GM23338 (cell line): ENCODE results near the gene CNNM1. TPM values are rescaled to one million over a fixed set of nuclear protein-coding genes. Genes with fewer than 3 reads are reported as not detected.

Experiments used
- ATAC-seq: fragments of 200-7000 bp; cut with Tn5 transposase; 3 replicates; pipeline ENCODE4 v1.9.1; 2020
- DNase-seq: peaks from one replicate; pipeline ENCODE4 v3.0.0-alpha.2; 2015; ENCODE audit warnings: low spot score
- H2AFZ ChIP-seq: fragments of 200-600 bp; sonication (generic); 2 replicates; pipeline ENCODE4 v1.8.0; 2016; ENCODE audit warnings: antibody characterized with exemption, mild to moderate bottlenecking, moderate library complexity
- H3F3A ChIP-seq: fragments of 200-600 bp; sonication (generic); replicated peaks from 2 replicates; pipeline ENCODE4 v1.8.0; 2017; ENCODE audit warnings: antibody characterized with exemption, mixed run types, low read depth
- H3K27ac ChIP-seq: fragments of 200-600 bp; sonication (generic); 2 replicates; pipeline ENCODE4 v1.6.1; 2016; ENCODE audit warnings: low read depth
- H3K27me3 ChIP-seq: fragments of 200-600 bp; sonication (generic); 2 replicates; pipeline ENCODE4 v1.8.0; 2016; ENCODE audit warnings: mild to moderate bottlenecking, mixed run types, moderate library complexity; ENCODE audit not compliant: insufficient read depth
- H3K36me3 ChIP-seq: fragments of 200-600 bp; sonication (generic); 2 replicates; pipeline ENCODE4 v1.8.0; 2016; ENCODE audit warnings: mild to moderate bottlenecking; ENCODE audit not compliant: insufficient read depth
- H3K4me1 ChIP-seq: fragments of 200-600 bp; sonication (generic); 2 replicates; pipeline ENCODE4 v1.8.0; 2016; ENCODE audit warnings: mild to moderate bottlenecking, moderate library complexity; ENCODE audit not compliant: insufficient read depth
- H3K4me2 ChIP-seq: fragments of 200-600 bp; sonication (generic); 2 replicates; pipeline ENCODE4 v1.7.1; 2017; ENCODE audit warnings: mixed run types
- H3K4me3 ChIP-seq: fragments of 200-600 bp; sonication (generic); 2 replicates; pipeline ENCODE4 v1.6.1; 2016; ENCODE audit warnings: mixed run types
- H3K79me2 ChIP-seq: fragments of 200-600 bp; sonication (generic); replicated peaks from 2 replicates; pipeline ENCODE4 v1.8.0; 2017; ENCODE audit warnings: mild to moderate bottlenecking; ENCODE audit not compliant: insufficient read depth
- H3K9me2 ChIP-seq: fragments of 200-600 bp; sonication (generic); 2 replicates; pipeline ENCODE4 v1.8.0; 2017; ENCODE audit not compliant: insufficient read depth
- H4K20me1 ChIP-seq: fragments of 200-600 bp; sonication (generic); replicated peaks from 2 replicates; pipeline ENCODE4 v1.8.0; 2017; ENCODE audit warnings: mild to moderate bottlenecking; ENCODE audit not compliant: insufficient read depth
- H3K27ac Mint-ChIP-seq: 2 replicates; pipeline ENCODE4 v1.8.0; 2020; ENCODE audit warnings: inconsistent platforms, mild to moderate bottlenecking, moderate library complexity, mixed read lengths
- H3K27me3 Mint-ChIP-seq: 3 replicates; pipeline ENCODE4 v1.8.0; 2022; ENCODE audit warnings: low read depth, mild to moderate bottlenecking, moderate library complexity, mixed read lengths, inconsistent platforms; ENCODE audit not compliant: insufficient read depth, poor library complexity
- H3K36me3 Mint-ChIP-seq: 3 replicates; pipeline ENCODE4 v1.8.0; 2021; ENCODE audit warnings: low read depth, mild to moderate bottlenecking, inconsistent platforms, moderate library complexity, mixed read lengths
- H3K4me1 Mint-ChIP-seq: 3 replicates; pipeline ENCODE4 v1.8.0; 2020; ENCODE audit warnings: mild to moderate bottlenecking, inconsistent platforms, mixed read lengths
- H3K4me3 Mint-ChIP-seq: 3 replicates; pipeline ENCODE4 v1.8.0; 2021; ENCODE audit warnings: moderate library complexity, mild to moderate bottlenecking, inconsistent platforms, mixed read lengths
- H3K9me3 Mint-ChIP-seq: 3 replicates; pipeline ENCODE4 v1.8.0; 2020; ENCODE audit warnings: moderate library complexity, mild to moderate bottlenecking, inconsistent platforms, mixed read lengths
- CREB1 ChIP-seq: fragments of 250-450 bp; sonication (Bioruptor Pico); IDR thresholded peaks from 2 replicates; pipeline ENCODE4 v1.5.0; 2020; ENCODE audit warnings: low read depth, mild to moderate bottlenecking, moderate library complexity
- EZH2 ChIP-seq: fragments of 200-600 bp; sonication (generic); IDR thresholded peaks from one replicate; pipeline ENCODE4 v1.8.0; 2017; ENCODE audit warnings: antibody characterized with exemption, mild to moderate bottlenecking, low read depth; ENCODE audit not compliant: unreplicated experiment
- EZH2phosphoT487 ChIP-seq: fragments of 200-600 bp; sonication (generic); IDR thresholded peaks from one replicate; pipeline ENCODE4 v1.8.1; 2018; ENCODE audit warnings: antibody characterized with exemption; ENCODE audit not compliant: unreplicated experiment
- JUNB ChIP-seq: IDR thresholded peaks from one replicate; pipeline ENCODE4 v1.6.1; 2016; ENCODE audit warnings: antibody characterized with exemption; ENCODE audit not compliant: unreplicated experiment
- NANOG ChIP-seq: IDR thresholded peaks from 2 replicates; pipeline ENCODE4 v1.6.1; 2016; ENCODE audit warnings: antibody characterized with exemption, borderline replicate concordance
- POLR2AphosphoS5 ChIP-seq: IDR thresholded peaks from 2 replicates; pipeline ENCODE4 v1.6.1; 2016; ENCODE audit warnings: antibody characterized with exemption, low read depth
- STAT1 ChIP-seq: IDR thresholded peaks from one replicate; pipeline ENCODE4 v1.6.1; 2016; ENCODE audit warnings: antibody characterized with exemption; ENCODE audit not compliant: unreplicated experiment
- ZNF114 ChIP-seq: fragments of 250-450 bp; sonication (Bioruptor Pico); IDR thresholded peaks from 2 replicates; pipeline ENCODE4 v1.5.0; 2020; ENCODE audit warnings: mild to moderate bottlenecking, moderate library complexity
- ZNF331 ChIP-seq: fragments of 250-450 bp; sonication (Bioruptor Pico); IDR thresholded peaks from 2 replicates; pipeline ENCODE4 v1.5.0; 2020; ENCODE audit warnings: low read depth, mild to moderate bottlenecking, moderate library complexity
- polyA plus RNA-seq: library from polyadenylated mRNA; unstranded; fragments of >200 nt; fragmentation: Nextera tagmentation; extraction: Ambion mirVana; gene quantifications from 2 replicates; pipeline ENCODE4 v1.2.1, GENCODE V29; 2016
- total RNA-seq: library from RNA; depleted of rRNA; stranded (reverse); fragments of >200 nt; shearing (Covaris generic); gene quantifications from 2 replicates; pipeline ENCODE4 v1.2.3, GENCODE V29; 2014
- TF ChIP-seq, protein P1 (sequence below): IDR thresholded peaks from 2 replicates; pipeline ENCODE4 v1.6.1; 2016; ENCODE audit warnings: antibody characterized with exemption
- TF ChIP-seq, protein P2 (sequence below): IDR thresholded peaks from one replicate; pipeline ENCODE4 v1.6.1; 2018; ENCODE audit warnings: antibody characterized with exemption; ENCODE audit not compliant: unreplicated experiment
- TF ChIP-seq, protein P3 (sequence below), 2 experiments: fragments of 200-600 bp in 1 of 2; sonication (generic) in 1 of 2; conservative IDR thresholded peaks; 2 replicates each; pipeline versions ENCODE4 v1.5.1 to v1.6.1; 2016 to 2017; ENCODE audit warnings: antibody characterized with exemption in 2 of 2, low read depth in 2 of 2, mild to moderate bottlenecking in 2 of 2, moderate library complexity in 1 of 2
- TF ChIP-seq, protein P4 (sequence below): fragments of 250-450 bp; sonication (Bioruptor Pico); IDR thresholded peaks from 2 replicates; pipeline ENCODE4 v1.5.0; 2020; ENCODE audit warnings: mild to moderate bottlenecking, moderate library complexity

The CNNM1 gene
- total and polyA plus RNA-seq, 2 experiments from 2014 or later: 0.52 to 0.90 TPM

DNA sequence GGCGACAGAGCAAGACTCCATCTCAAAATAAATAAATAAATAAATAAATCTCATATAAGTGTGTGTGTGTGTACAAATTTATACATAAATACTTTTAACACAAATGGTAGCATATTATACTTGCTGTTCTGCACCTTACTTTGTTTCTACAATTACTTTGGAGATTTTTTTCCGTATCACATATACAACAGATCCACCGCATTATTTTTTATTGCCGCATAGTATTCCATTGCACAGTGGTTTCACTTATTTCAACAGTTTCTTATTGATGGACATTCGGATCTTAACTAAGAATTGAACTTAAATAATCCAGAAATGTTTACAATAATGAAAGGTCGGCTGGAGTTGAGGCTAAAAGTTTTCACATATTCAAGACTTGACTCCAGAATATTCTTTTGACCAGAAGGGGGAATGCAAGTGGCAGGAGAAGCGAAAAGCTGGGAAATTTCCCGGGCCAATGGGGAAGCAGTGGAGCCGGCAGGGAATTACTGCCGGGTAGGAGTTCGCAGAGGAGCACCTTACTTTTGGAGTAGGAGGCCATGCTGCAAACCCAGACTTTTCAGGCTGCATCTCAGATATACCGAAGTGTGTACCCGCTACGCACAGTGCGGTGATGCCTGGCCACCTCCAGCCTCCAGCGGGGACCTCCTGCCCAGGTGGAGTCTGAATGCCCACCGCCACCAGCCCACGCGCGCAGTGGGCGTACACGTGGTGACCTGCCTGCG, 415 bp upstream of the CNNM1 start:
- peak; percentile 19 for ATAC-seq
- Histone ChIP-seq H3K4me2 (peak overlapping the region; percentile 84), H3K9me2 (no peaks in the 10 kb centered on the region), H3K79me2 (no peaks in the 10 kb centered on the region), H3K4me3 (peak overlapping the region; percentile 62), H3K4me1 (no peaks in the 10 kb centered on the region), H3K27ac (no peak overlapping the region), H3F3A (no peaks in the 10 kb centered on the region), H3K36me3 (no peaks in the 10 kb centered on the region), H4K20me1 (no peaks in the 10 kb centered on the region; the same call in 1 of the 2 replicates), H3K27me3 (peaks cover 61% of the 10 kb centered on the region), H2AFZ (peak overlapping the region; percentile 95)
- Mint-ChIP-seq H3K9me3 (peaks cover 4% of the 10 kb centered on the region; the same call in 1 of the 3 replicates), H3K4me3 (peak overlapping the region; percentile 67), H3K27me3 (peaks cover 27% of the 10 kb centered on the region), H3K27ac (no peak overlapping the region), H3K36me3 (peaks cover 4% of the 10 kb centered on the region; the same call in 1 of the 3 replicates), H3K4me1 (peaks cover 2% of the 10 kb centered on the region; the same call in 2 of the 3 replicates)
- DNase-seq: peak; percentile 40
- TF ChIP-seq ZNF331 (CRISPR knock-in tag) (no peak), POLR2AphosphoS5 (no peak), EZH2phosphoT487 (no peak), EZH2 (no peak), ZNF114 (no peak), STAT1 (no peak), JUNB (no peak), NANOG (no peak), CREB1 (no peak)
- TF ChIP-seq, protein P1, sequence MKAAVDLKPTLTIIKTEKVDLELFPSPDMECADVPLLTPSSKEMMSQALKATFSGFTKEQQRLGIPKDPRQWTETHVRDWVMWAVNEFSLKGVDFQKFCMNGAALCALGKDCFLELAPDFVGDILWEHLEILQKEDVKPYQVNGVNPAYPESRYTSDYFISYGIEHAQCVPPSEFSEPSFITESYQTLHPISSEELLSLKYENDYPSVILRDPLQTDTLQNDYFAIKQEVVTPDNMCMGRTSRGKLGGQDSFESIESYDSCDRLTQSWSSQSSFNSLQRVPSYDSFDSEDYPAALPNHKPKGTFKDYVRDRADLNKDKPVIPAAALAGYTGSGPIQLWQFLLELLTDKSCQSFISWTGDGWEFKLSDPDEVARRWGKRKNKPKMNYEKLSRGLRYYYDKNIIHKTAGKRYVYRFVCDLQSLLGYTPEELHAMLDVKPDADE: no peak
- TF ChIP-seq, protein P2, sequence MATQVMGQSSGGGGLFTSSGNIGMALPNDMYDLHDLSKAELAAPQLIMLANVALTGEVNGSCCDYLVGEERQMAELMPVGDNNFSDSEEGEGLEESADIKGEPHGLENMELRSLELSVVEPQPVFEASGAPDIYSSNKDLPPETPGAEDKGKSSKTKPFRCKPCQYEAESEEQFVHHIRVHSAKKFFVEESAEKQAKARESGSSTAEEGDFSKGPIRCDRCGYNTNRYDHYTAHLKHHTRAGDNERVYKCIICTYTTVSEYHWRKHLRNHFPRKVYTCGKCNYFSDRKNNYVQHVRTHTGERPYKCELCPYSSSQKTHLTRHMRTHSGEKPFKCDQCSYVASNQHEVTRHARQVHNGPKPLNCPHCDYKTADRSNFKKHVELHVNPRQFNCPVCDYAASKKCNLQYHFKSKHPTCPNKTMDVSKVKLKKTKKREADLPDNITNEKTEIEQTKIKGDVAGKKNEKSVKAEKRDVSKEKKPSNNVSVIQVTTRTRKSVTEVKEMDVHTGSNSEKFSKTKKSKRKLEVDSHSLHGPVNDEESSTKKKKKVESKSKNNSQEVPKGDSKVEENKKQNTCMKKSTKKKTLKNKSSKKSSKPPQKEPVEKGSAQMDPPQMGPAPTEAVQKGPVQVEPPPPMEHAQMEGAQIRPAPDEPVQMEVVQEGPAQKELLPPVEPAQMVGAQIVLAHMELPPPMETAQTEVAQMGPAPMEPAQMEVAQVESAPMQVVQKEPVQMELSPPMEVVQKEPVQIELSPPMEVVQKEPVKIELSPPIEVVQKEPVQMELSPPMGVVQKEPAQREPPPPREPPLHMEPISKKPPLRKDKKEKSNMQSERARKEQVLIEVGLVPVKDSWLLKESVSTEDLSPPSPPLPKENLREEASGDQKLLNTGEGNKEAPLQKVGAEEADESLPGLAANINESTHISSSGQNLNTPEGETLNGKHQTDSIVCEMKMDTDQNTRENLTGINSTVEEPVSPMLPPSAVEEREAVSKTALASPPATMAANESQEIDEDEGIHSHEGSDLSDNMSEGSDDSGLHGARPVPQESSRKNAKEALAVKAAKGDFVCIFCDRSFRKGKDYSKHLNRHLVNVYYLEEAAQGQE: no peak
- TF ChIP-seq, protein P3, sequence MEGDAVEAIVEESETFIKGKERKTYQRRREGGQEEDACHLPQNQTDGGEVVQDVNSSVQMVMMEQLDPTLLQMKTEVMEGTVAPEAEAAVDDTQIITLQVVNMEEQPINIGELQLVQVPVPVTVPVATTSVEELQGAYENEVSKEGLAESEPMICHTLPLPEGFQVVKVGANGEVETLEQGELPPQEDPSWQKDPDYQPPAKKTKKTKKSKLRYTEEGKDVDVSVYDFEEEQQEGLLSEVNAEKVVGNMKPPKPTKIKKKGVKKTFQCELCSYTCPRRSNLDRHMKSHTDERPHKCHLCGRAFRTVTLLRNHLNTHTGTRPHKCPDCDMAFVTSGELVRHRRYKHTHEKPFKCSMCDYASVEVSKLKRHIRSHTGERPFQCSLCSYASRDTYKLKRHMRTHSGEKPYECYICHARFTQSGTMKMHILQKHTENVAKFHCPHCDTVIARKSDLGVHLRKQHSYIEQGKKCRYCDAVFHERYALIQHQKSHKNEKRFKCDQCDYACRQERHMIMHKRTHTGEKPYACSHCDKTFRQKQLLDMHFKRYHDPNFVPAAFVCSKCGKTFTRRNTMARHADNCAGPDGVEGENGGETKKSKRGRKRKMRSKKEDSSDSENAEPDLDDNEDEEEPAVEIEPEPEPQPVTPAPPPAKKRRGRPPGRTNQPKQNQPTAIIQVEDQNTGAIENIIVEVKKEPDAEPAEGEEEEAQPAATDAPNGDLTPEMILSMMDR (conservative IDR thresholded peaks at IDR 0.05; ENCODE audit: low read depth in 2 of 2): no peak
- TF ChIP-seq, protein P4, sequence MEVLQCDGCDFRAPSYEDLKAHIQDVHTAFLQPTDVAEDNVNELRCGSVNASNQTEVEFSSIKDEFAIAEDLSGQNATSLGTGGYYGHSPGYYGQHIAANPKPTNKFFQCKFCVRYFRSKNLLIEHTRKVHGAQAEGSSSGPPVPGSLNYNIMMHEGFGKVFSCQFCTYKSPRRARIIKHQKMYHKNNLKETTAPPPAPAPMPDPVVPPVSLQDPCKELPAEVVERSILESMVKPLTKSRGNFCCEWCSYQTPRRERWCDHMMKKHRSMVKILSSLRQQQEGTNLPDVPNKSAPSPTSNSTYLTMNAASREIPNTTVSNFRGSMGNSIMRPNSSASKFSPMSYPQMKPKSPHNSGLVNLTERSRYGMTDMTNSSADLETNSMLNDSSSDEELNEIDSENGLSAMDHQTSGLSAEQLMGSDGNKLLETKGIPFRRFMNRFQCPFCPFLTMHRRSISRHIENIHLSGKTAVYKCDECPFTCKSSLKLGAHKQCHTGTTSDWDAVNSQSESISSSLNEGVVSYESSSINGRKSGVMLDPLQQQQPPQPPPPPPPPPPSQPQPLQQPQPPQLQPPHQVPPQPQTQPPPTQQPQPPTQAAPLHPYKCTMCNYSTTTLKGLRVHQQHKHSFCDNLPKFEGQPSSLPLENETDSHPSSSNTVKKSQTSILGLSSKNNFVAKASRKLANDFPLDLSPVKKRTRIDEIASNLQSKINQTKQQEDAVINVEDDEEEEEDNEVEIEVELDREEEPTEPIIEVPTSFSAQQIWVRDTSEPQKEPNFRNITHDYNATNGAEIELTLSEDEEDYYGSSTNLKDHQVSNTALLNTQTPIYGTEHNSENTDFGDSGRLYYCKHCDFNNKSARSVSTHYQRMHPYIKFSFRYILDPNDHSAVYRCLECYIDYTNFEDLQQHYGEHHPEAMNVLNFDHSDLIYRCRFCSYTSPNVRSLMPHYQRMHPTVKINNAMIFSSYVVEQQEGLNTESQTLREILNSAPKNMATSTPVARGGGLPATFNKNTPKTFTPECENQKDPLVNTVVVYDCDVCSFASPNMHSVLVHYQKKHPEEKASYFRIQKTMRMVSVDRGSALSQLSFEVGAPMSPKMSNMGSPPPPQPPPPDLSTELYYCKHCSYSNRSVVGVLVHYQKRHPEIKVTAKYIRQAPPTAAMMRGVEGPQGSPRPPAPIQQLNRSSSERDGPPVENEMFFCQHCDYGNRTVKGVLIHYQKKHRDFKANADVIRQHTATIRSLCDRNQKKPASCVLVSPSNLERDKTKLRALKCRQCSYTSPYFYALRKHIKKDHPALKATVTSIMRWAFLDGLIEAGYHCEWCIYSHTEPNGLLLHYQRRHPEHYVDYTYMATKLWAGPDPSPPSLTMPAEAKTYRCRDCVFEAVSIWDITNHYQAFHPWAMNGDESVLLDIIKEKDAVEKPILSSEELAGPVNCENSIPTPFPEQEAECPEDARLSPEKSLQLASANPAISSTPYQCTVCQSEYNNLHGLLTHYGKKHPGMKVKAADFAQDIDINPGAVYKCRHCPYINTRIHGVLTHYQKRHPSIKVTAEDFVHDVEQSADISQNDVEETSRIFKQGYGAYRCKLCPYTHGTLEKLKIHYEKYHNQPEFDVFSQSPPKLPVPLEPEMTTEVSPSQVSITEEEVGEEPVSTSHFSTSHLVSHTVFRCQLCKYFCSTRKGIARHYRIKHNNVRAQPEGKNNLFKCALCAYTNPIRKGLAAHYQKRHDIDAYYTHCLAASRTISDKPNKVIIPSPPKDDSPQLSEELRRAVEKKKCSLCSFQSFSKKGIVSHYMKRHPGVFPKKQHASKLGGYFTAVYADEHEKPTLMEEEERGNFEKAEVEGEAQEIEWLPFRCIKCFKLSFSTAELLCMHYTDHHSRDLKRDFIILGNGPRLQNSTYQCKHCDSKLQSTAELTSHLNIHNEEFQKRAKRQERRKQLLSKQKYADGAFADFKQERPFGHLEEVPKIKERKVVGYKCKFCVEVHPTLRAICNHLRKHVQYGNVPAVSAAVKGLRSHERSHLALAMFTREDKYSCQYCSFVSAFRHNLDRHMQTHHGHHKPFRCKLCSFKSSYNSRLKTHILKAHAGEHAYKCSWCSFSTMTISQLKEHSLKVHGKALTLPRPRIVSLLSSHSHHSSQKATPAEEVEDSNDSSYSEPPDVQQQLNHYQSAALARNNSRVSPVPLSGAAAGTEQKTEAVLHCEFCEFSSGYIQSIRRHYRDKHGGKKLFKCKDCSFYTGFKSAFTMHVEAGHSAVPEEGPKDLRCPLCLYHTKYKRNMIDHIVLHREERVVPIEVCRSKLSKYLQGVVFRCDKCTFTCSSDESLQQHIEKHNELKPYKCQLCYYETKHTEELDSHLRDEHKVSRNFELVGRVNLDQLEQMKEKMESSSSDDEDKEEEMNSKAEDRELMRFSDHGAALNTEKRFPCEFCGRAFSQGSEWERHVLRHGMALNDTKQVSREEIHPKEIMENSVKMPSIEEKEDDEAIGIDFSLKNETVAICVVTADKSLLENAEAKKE (CRISPR knock-in tag): no peak
